Activated naive CD8-positive, alpha-beta T cell treated with anti-CD3 and anti-CD28 coated beads, Interleukin-2, amount 10 ng/mL, durations not matched to agents 7 days and 5 days (primary cell): ENCODE measurements around the gene NPBWR2. TPM values are rescaled to one million over a fixed set of nuclear protein-coding genes. Genes with fewer than 3 reads are reported as not detected.
A peak's percentile ranks its signal among the peaks of the same experiment; 100 is the strongest.

Source experiments
- ATAC-seq: fragments of 150-1000 bp; cut with Tn5 transposase; one replicate; pipeline ENCODE4 v1.10.0; 2021; ENCODE audit warnings: low read depth, moderate library complexity
- POLR2A ChIA-PET: fragments of 350-600 bp; sonication (Branson Sonifier 250); formaldehyde crosslinking; loops from one replicate; lab custom pipeline; 2021; ENCODE audit warnings: antibody characterized with exemption; lab: Charles Lee
- DNase-seq: peaks from one replicate; pipeline ENCODE4 v3.0.0; 2021
- H3K27ac Mint-ChIP-seq: one replicate; pipeline ENCODE4 v1.8.0; 2022; ENCODE audit warnings: mild to moderate bottlenecking, mixed read lengths
- H3K27me3 Mint-ChIP-seq: one replicate; pipeline ENCODE4 v1.8.0; 2022; ENCODE audit warnings: mild to moderate bottlenecking, moderate library complexity, mixed read lengths
- H3K36me3 Mint-ChIP-seq: one replicate; pipeline ENCODE4 v1.8.0; 2021; ENCODE audit warnings: mild to moderate bottlenecking, mixed read lengths
- H3K4me1 Mint-ChIP-seq: one replicate; pipeline ENCODE4 v1.8.0; 2021; ENCODE audit warnings: mixed read lengths
- H3K4me3 Mint-ChIP-seq: one replicate; pipeline ENCODE4 v1.8.0; 2022; ENCODE audit warnings: mild to moderate bottlenecking, moderate library complexity, mixed read lengths
- H3K9me3 Mint-ChIP-seq: one replicate; pipeline ENCODE4 v1.8.0; 2021; ENCODE audit warnings: mixed read lengths
- total RNA-seq, 2 experiments: library from RNA; stranded (reverse); gene quantifications; one replicate each; pipeline ENCODE4 v1.2.3, GENCODE V29; 2021

NPBWR2 gene
- total RNA-seq, 2 experiments from 2014 or later = not detected

GRCh38 chr20:64086801-64087200 is 20.6 kb downstream of the NPBWR2 start:
- POLR2A ChIA-PET = no interaction called here
- Mint-ChIP-seq H3K4me3 (no peak overlapping the region), H3K27ac (no peak overlapping the region), H3K4me1 (peaks cover 17% of the 10 kb centered on the region), H3K9me3 (peaks cover 4% of the 10 kb centered on the region), H3K36me3 (no peaks in the 10 kb centered on the region), H3K27me3 (peaks cover 28% of the 10 kb centered on the region)
- DNase-seq (no peak), ATAC-seq (no peak)

GRCh38 chr20:64084685-64085152 is 22.6 kb downstream of the NPBWR2 start:
- H3K4me1 Mint-ChIP-seq = peaks cover 28% of the 10 kb centered on the region
- no peak overlapping the region for H3K27ac Mint-ChIP-seq
- peaks cover 4% of the 10 kb centered on the region for H3K9me3 Mint-ChIP-seq
- peak overlapping the region; percentile 85 for H3K4me3 Mint-ChIP-seq
- H3K36me3 Mint-ChIP-seq = no peaks in the 10 kb centered on the region
- H3K27me3 Mint-ChIP-seq = peaks cover 28% of the 10 kb centered on the region
- no peak for ATAC-seq
- DNase-seq = no peak
- POLR2A ChIA-PET = interaction anchor here (1.9 to 2.1 kb wide), 2 partner anchors 13 to 36 kb away, joined by 5 to 13 read pairs; no protein-coding TSS in a partner anchor

GRCh38 chr20:64083804-64084684 is 23.3 kb downstream of the NPBWR2 start, which contains the start of gene LKAAEAR1:
LKAAEAR1 (minus strand) TSS chr20:64084398; CDS start chr20:64084219, 179 bp downstream.
- DNase-seq (no peak), ATAC-seq (no peak)
- Mint-ChIP-seq H3K4me1 (peaks cover 28% of the 10 kb centered on the region), H3K27me3 (peaks cover 28% of the 10 kb centered on the region), H3K4me3 (peak within 1 kb of the TSS; percentile 85), H3K27ac (peak within 1 kb of the TSS; percentile 66), H3K36me3 (peaks cover 1% of the 10 kb centered on the region), H3K9me3 (peaks cover 4% of the 10 kb centered on the region)
- POLR2A ChIA-PET = interaction anchor here (1.0 to 2.1 kb wide), 3 partner anchors 12 to 563 kb away, joined by 3 to 13 read pairs (median 5); partner anchors contain the start of gene PPDPF

DNA sequence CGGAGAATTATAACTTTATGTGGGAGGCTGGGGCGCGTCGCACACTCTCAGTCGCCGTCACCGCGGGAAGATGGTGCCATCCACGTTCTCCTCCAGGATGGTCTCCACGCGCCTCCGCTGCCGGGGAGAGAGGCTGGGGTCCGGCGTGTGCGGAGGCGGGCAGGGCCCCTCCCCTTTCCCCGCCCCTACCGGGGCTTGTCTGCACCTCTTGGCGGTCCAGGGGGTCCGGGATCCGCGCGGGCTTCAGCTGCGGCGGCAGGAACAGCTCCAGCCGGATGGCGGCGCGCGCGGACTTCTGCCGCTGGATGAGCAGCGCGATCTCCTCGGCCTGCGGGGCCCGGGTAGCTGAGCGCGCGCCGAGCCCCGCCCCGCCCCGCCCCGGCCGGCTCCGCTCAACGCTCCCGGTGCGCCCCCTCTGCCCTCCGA is 24.0 kb downstream of the NPBWR2 start:
- Mint-ChIP-seq H3K27ac (peak overlapping the region; percentile 54), H3K9me3 (peaks cover 4% of the 10 kb centered on the region), H3K4me3 (peak overlapping the region; percentile 82), H3K4me1 (peaks cover 28% of the 10 kb centered on the region), H3K27me3 (peaks cover 28% of the 10 kb centered on the region), H3K36me3 (peaks cover 2% of the 10 kb centered on the region)
- DNase-seq = peak; percentile 82
- ATAC-seq = peak; percentile 35
- POLR2A ChIA-PET = interaction anchor here (1.0 to 2.1 kb wide), 4 partner anchors 11 to 562 kb away, joined by 3 to 13 read pairs (median 4); partner anchors contain the start of genes DNAJC5 and PPDPF

- POLR2A ChIA-PET = interaction anchor here (1.0 to 2.1 kb wide), 4 partner anchors 11 to 562 kb away, joined by 3 to 13 read pairs (median 4); partner anchors contain the start of genes DNAJC5 and PPDPF
- Mint-ChIP-seq H3K9me3 (peaks cover 4% of the 10 kb centered on the region), H3K27me3 (peaks cover 28% of the 10 kb centered on the region), H3K4me3 (peak overlapping the region; percentile 82), H3K4me1 (peaks cover 28% of the 10 kb centered on the region), H3K36me3 (peaks cover 3% of the 10 kb centered on the region), H3K27ac (peak overlapping the region; percentile 54)
- DNase-seq = peak; percentile 49
- no peak for ATAC-seq
Observed at GRCh38 chr20:64082820-64083377, 24.5 kb downstream of the NPBWR2 start.

GRCh38 chr20:64082126-64082731 is 25.1 kb downstream of the NPBWR2 start:
- ATAC-seq (no peak), DNase-seq (peak; percentile 48)
- H3K36me3 Mint-ChIP-seq = peaks cover 5% of the 10 kb centered on the region
- POLR2A ChIA-PET = interaction anchor here (1.0 to 1.2 kb wide), 3 partner anchors 42 to 561 kb away, joined by 3 to 4 read pairs (median 3); partner anchors contain the start of gene DNAJC5
- H3K4me1 Mint-ChIP-seq = peaks cover 28% of the 10 kb centered on the region
- peaks cover 2% of the 10 kb centered on the region for H3K9me3 Mint-ChIP-seq
- H3K27me3 Mint-ChIP-seq = peaks cover 28% of the 10 kb centered on the region
- H3K27ac Mint-ChIP-seq = peak overlapping the region; percentile 9
- H3K4me3 Mint-ChIP-seq = peak overlapping the region; percentile 82

DNA sequence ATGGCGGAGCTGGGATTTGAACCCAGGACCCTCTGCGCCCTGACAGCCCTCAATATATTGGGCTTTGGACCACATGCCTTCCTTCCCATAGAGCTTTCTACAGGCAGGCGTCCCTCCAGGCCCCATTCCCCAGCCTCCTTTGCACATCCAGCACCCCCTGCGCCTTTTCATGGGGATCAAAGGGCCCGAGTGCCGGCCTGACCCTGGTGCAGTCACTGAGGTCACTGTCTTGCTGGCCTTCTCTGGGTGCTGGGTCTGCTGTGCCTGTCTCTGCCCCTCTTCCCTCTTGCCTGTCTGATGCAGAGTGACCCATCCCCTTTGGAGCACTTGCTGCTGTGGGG is 25.8 kb downstream of the NPBWR2 start:
- POLR2A ChIA-PET = interaction anchor here (1.0 to 1.2 kb wide), 2 partner anchors 41 to 561 kb away, joined by 3 to 4 read pairs; no protein-coding TSS in a partner anchor
- H3K4me3 Mint-ChIP-seq = peak overlapping the region; percentile 5
- peak overlapping the region; percentile 9 for H3K27ac Mint-ChIP-seq
- peaks cover 29% of the 10 kb centered on the region for H3K4me1 Mint-ChIP-seq
- ATAC-seq (no peak), DNase-seq (no peak)
- H3K9me3 Mint-ChIP-seq = peaks cover under 1% of the 10 kb centered on the region
- H3K36me3 Mint-ChIP-seq = peaks cover 5% of the 10 kb centered on the region
- peaks cover 25% of the 10 kb centered on the region for H3K27me3 Mint-ChIP-seq

- Mint-ChIP-seq H3K4me3 (peak overlapping the region; percentile 82), H3K9me3 (no peaks in the 10 kb centered on the region), H3K4me1 (peaks cover 30% of the 10 kb centered on the region), H3K36me3 (peaks cover 6% of the 10 kb centered on the region), H3K27me3 (peaks cover 22% of the 10 kb centered on the region), H3K27ac (peak overlapping the region; percentile 72)
- POLR2A ChIA-PET = interaction anchor here (0.7 to 7.0 kb wide), 4 partner anchors 14 to 42 kb away, joined by 3 to 114 read pairs (median 16); no protein-coding TSS in a partner anchor
- no peak for ATAC-seq
- no peak for DNase-seq
Observed at GRCh38 chr20:64080813-64081623, 26.3 kb downstream of the NPBWR2 start.

DNA sequence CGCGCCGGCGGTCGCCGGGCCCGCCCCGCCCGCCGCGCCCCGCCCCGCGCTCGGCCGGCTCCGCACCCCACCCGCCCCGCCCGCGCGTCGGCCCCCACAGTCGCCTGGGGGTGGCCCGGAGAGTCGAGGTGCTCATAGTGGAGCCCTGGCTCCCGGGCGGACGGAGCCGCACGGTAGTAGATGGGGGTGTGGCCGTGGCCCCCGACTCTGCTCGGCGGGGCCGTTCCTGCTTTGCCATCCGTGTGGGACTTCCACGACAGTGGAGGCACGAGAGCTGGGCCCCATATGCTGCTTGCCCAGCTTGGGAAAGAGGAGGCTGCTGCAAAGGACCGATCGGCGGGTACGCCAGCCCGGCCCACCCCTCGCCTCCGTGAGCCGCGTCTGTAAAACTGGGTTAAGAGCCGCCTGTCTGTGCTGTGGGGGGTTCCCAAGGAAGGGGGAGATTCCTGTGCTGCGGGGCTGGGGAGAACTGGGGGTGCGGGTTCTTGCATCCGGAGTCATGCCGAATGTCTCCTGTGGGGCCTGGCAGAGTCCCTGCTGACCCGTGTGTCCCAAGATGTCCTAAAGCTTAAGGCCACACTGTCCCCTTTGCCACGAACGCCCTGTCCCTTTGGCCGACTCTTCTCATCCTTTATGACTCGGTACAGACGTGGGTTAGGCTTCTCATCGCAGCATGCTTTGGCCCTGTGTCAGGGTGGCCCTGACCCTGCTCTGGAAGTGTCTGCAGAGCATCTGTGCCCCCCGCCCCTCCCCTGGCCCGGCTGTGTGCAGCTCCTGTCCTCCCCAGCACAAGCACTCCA is 27.2 kb downstream of the NPBWR2 start, which contains the start of gene OPRL1:
Gene OPRL1, plus strand, starts transcription at position 70 of the 800 bp plus-strand sequence. CDS start 12,639 bp downstream, outside the sequence.
- Mint-ChIP-seq H3K4me1 (peaks cover 36% of the 10 kb centered on the region), H3K27ac (peak within 1 kb of the TSS; percentile 94), H3K36me3 (peaks cover 11% of the 10 kb centered on the region), H3K9me3 (no peaks in the 10 kb centered on the region), H3K4me3 (peak within 1 kb of the TSS; percentile 96), H3K27me3 (peaks cover 15% of the 10 kb centered on the region)
- no peak for DNase-seq
- POLR2A ChIA-PET = interaction anchor here (0.7 to 7.0 kb wide), 7 partner anchors 13 to 100 kb away, joined by 3 to 114 read pairs (median 16); partner anchors contain the start of genes C20orf204, PRPF6, SAMD10 and TCEA2
- ATAC-seq = peak; percentile 35

- POLR2A ChIA-PET = interaction anchor here (0.6 to 7.0 kb wide), 10 partner anchors 12 to 1428 kb away, joined by 3 to 114 read pairs (median 6); partner anchors contain the start of genes C20orf204, PRPF6, SAMD10 and TCEA2
- H3K4me1 Mint-ChIP-seq = peaks cover 35% of the 10 kb centered on the region
Observed at GRCh38 chr20:64079273-64080012, 27.9 kb downstream of the NPBWR2 start, which contains the start of gene RGS19. RGS19 (minus strand) TSS chr20:64079518; CDS start chr20:64076886, 2,632 bp downstream.

More at GRCh38 chr20:64079273-64080012, 27.9 kb downstream of the NPBWR2 start, which contains the start of gene RGS19:
- peak; percentile 87 for DNase-seq
- Mint-ChIP-seq H3K27ac (peak within 1 kb of the TSS; percentile 94), H3K27me3 (peaks cover 9% of the 10 kb centered on the region), H3K4me3 (peak within 1 kb of the TSS; percentile 96), H3K9me3 (no peaks in the 10 kb centered on the region), H3K36me3 (peaks cover 11% of the 10 kb centered on the region)
- ATAC-seq = peak; percentile 27
